MCF 10A (cell line): ENCODE data around the gene MX2. TPM values are rescaled to one million over a fixed set of nuclear protein-coding genes. Genes with fewer than 3 reads are reported as not detected.

Experiments
- BruUV-seq: library from RNA; stranded (reverse); fragments of 400-500 nt; replicated peaks from 2 replicates; lab custom pipeline; 2021; lab: Mats Ljungman, UMichigan
- CTCF ChIA-PET: fragments of 300-600 bp; sonication (Branson Sonifier 250); formaldehyde crosslinking; extraction: SDS; loops from one replicate; lab custom pipeline; 2021; ENCODE audit warnings: antibody characterized with exemption, inconsistent platforms; lab: Yijun Ruan, JAX
- POLR2A ChIA-PET: fragments of 300-600, 350-650 bp; sonication (Branson Sonifier 250); formaldehyde crosslinking; extraction: SDS; loops from one replicate; lab custom pipeline; 2020; ENCODE audit warnings: antibody characterized with exemption, inconsistent platforms; lab: Yijun Ruan, JAX
- DNase-seq: peaks from one replicate; pipeline ENCODE4 v3.0.0-alpha.2; 2018; ENCODE audit not compliant: unreplicated experiment
- H3K27ac Mint-ChIP-seq: one replicate; pipeline ENCODE4 v1.8.0; 2022; ENCODE audit warnings: mild to moderate bottlenecking, low read depth, mixed read lengths; ENCODE audit not compliant: unreplicated experiment
- H3K27me3 Mint-ChIP-seq: one replicate; pipeline ENCODE4 v1.8.0; 2022; ENCODE audit warnings: mixed read lengths; ENCODE audit not compliant: insufficient read depth, unreplicated experiment
- H3K36me3 Mint-ChIP-seq: one replicate; pipeline ENCODE4 v1.8.0; 2022; ENCODE audit warnings: mild to moderate bottlenecking, moderate library complexity, mixed read lengths; ENCODE audit not compliant: insufficient read depth, unreplicated experiment
- H3K4me1 Mint-ChIP-seq: one replicate; pipeline ENCODE4 v1.8.0; 2022; ENCODE audit warnings: mixed read lengths; ENCODE audit not compliant: insufficient read depth, unreplicated experiment
- H3K4me3 Mint-ChIP-seq: one replicate; pipeline ENCODE4 v1.8.0; 2022; ENCODE audit warnings: mild to moderate bottlenecking, moderate library complexity, mixed read lengths; ENCODE audit not compliant: unreplicated experiment
- H3K9me3 Mint-ChIP-seq: one replicate; pipeline ENCODE4 v1.8.0; 2022; ENCODE audit warnings: mixed read lengths; ENCODE audit not compliant: unreplicated experiment
- intact Hi-C: fragments of 100-400 bp; cut with micrococcal nuclease; formaldehyde crosslinking; loops from 2 replicates; pipeline ENCODE4 v1.14.1; 2022
- total RNA-seq: library from RNA; stranded (reverse); gene quantifications from 2 replicates; pipeline ENCODE4 v1.2.3, GENCODE V29; 2022
- TF ChIP-seq, protein P1 (sequence below): fragments of 200-600 bp; IDR thresholded peaks from one replicate; pipeline ENCODE4 v1.8.0; 2022; ENCODE audit warnings: antibody characterized with exemption, mild to moderate bottlenecking; ENCODE audit not compliant: unreplicated experiment

MX2 gene
- total RNA-seq, 1 experiment from 2014 or later: not detected

GRCh38 chr21:41364308-41364707 lies 2.5 kb downstream of the MX2 start:
- no peak overlapping the region for H3K27ac Mint-ChIP-seq
- ChIA-PET CTCF (no interaction called here), POLR2A (no interaction called here)
- DNase-seq: no peak
- H3K9me3 Mint-ChIP-seq: no peaks in the 10 kb centered on the region
- no peaks in the 10 kb centered on the region for H3K36me3 Mint-ChIP-seq
- TF ChIP-seq, protein P1, sequence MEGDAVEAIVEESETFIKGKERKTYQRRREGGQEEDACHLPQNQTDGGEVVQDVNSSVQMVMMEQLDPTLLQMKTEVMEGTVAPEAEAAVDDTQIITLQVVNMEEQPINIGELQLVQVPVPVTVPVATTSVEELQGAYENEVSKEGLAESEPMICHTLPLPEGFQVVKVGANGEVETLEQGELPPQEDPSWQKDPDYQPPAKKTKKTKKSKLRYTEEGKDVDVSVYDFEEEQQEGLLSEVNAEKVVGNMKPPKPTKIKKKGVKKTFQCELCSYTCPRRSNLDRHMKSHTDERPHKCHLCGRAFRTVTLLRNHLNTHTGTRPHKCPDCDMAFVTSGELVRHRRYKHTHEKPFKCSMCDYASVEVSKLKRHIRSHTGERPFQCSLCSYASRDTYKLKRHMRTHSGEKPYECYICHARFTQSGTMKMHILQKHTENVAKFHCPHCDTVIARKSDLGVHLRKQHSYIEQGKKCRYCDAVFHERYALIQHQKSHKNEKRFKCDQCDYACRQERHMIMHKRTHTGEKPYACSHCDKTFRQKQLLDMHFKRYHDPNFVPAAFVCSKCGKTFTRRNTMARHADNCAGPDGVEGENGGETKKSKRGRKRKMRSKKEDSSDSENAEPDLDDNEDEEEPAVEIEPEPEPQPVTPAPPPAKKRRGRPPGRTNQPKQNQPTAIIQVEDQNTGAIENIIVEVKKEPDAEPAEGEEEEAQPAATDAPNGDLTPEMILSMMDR: no peak
- peaks cover 6% of the 10 kb centered on the region for H3K4me1 Mint-ChIP-seq
- H3K4me3 Mint-ChIP-seq: no peak overlapping the region
- BruUV-seq: no TSS peak
- intact Hi-C loops: no loop called here
- H3K27me3 Mint-ChIP-seq: no peaks in the 10 kb centered on the region

GRCh38 chr21:41365377-41366107 lies 3.7 kb downstream of the MX2 start:
- Mint-ChIP-seq H3K9me3 (no peaks in the 10 kb centered on the region), H3K27me3 (peaks cover 3% of the 10 kb centered on the region), H3K4me1 (peaks cover 6% of the 10 kb centered on the region), H3K36me3 (no peaks in the 10 kb centered on the region), H3K27ac (no peak overlapping the region), H3K4me3 (no peak overlapping the region)
- ChIA-PET POLR2A (no interaction called here), CTCF (no interaction called here)
- no TSS peak for BruUV-seq
- TF ChIP-seq, protein P1: no peak
- DNase-seq: no peak
- intact Hi-C loops: no loop called here

- Mint-ChIP-seq H3K27ac (peak overlapping the region; percentile 57), H3K4me1 (peaks cover 6% of the 10 kb centered on the region), H3K27me3 (peaks cover 12% of the 10 kb centered on the region), H3K9me3 (no peaks in the 10 kb centered on the region), H3K4me3 (peak overlapping the region; percentile 28), H3K36me3 (no peaks in the 10 kb centered on the region)
- POLR2A ChIA-PET: interaction anchor here (0.5 to 0.7 kb wide), 2 partner anchors 156 to 889 kb away, joined by 3 to 4 read pairs; no protein-coding TSS in a partner anchor
- no TSS peak for BruUV-seq
- DNase-seq: peak; percentile 89
- CTCF ChIA-PET: interaction anchor here (0.7 kb wide), 1 partner anchor 82 kb away, joined by 3 read pairs; no protein-coding TSS in a partner anchor
- TF ChIP-seq, protein P1: no peak
- intact Hi-C loops: no loop called here
These were observed 4.8 kb downstream of the MX2 start for GRCh38 chr21:41366522-41367151.

DNA sequence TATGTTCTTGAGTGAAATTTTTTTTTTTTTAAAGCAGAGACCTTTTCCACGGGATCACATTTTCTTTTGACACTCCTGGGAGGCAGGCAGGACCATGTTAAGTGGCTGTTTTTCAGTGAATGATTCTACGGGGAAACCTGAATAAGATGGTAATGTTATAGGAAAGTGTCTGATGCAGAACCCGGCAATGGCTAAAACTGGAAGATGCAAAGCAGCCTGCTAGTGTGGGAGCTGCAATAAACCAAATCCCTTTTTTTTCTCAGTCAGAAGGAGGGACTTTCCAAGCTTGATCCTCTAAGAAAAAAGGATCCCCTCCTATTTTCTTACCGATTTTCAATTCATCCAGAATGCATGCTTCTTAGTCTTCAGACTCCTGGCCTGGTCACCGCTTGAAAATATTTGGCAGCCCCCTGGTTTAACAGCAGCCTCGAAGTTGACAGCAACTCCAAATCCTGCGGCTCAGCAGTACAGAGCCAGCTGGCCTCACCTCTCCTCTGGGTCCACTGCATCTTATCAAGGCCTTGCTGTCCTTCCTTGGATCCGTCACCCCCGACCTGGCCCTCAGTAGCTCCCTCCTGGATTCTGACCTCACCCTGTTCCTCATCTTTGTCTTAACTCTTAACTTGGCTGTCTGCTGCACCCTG lies 5.6 kb downstream of the MX2 start:
- no peaks in the 10 kb centered on the region for H3K9me3 Mint-ChIP-seq
- no peaks in the 10 kb centered on the region for H3K36me3 Mint-ChIP-seq
- POLR2A ChIA-PET: interaction anchor here (0.7 kb wide), 1 partner anchor 155 kb away, joined by 4 read pairs; no protein-coding TSS in a partner anchor
- DNase-seq: no peak
- intact Hi-C loops: no loop called here
- H3K4me3 Mint-ChIP-seq: no peak overlapping the region
- H3K27ac Mint-ChIP-seq: peak overlapping the region; percentile 57
- H3K4me1 Mint-ChIP-seq: peaks cover 6% of the 10 kb centered on the region
- TF ChIP-seq, protein P1: no peak
- CTCF ChIA-PET: interaction anchor here (0.8 kb wide), 1 partner anchor 741 kb away, joined by 3 read pairs; no protein-coding TSS in a partner anchor
- no TSS peak for BruUV-seq
- H3K27me3 Mint-ChIP-seq: peaks cover 12% of the 10 kb centered on the region
